HepG2 (cell line): ENCODE data around the gene SLC22A23. TPM values are rescaled to one million over a fixed set of nuclear protein-coding genes. Genes with fewer than 3 reads are reported as not detected.

Source experiments
- ATAC-seq: fragments of 200-7000 bp; cut with Tn5 transposase; 3 replicates; pipeline ENCODE4 v1.9.1; 2020; ENCODE audit warnings: mild to moderate bottlenecking, moderate library complexity
- BruUV-seq: library from RNA; stranded (reverse); fragments of 400-500 nt; replicated peaks from 2 replicates; lab custom pipeline; 2021; lab: Mats Ljungman, UMichigan
- CTCF ChIA-PET: fragments of 300-600 bp; formaldehyde crosslinking; extraction: SDS; loops from one replicate; lab custom pipeline; 2021; ENCODE audit warnings: low total read pairs, inconsistent platforms, low intra/inter-chr PET ratio; lab: Yijun Ruan, JAX
- POLR2A ChIA-PET: fragments of 350-600 bp; sonication (Branson Sonifier 250); formaldehyde crosslinking; loops from one replicate; lab custom pipeline; 2020; ENCODE audit warnings: antibody characterized with exemption, inconsistent platforms; lab: Yijun Ruan, JAX
- DNase-seq: peaks from one replicate; pipeline ENCODE4 v3.0.0-alpha.2; 2015; ENCODE audit warnings: low spot score
- FAIRE-seq: peaks from 3 replicates; lab custom pipeline; 2011; peaks lifted over from hg19 to GRCh38; lab: Jason Lieb, UNC
- H2AFZ ChIP-seq: one replicate; pipeline ENCODE4 v1.6.1; 2011; ENCODE audit warnings: low read length, inconsistent platforms
- H3K27ac ChIP-seq: fragments of 300-600 bp; 3 replicates; pipeline ENCODE4 v1.8.0; 2011; ENCODE audit warnings: mixed run types, mild to moderate bottlenecking, mixed read lengths, low read length, inconsistent platforms; ENCODE audit not compliant: insufficient read depth; ENCODE audit errors: extremely low read length
- H3K27me3 ChIP-seq, 2 experiments: fragments of 200-600 bp in 1 of 2; 2 replicates in 1 of 2; 3 replicates in 1 of 2; pipeline versions ENCODE4 v1.6.0 to v1.8.0; 2011; ENCODE audit warnings: low read length in 2 of 2, mild to moderate bottlenecking in 2 of 2, moderate library complexity in 2 of 2, inconsistent platforms in 1 of 2; ENCODE audit not compliant: insufficient read depth in 2 of 2, control insufficient read depth in 1 of 2
- H3K36me3 ChIP-seq, 2 experiments: fragments of 200-600 bp in 1 of 2; replicated peaks in 1 of 2; 2 replicates in 1 of 2; 3 replicates in 1 of 2; pipeline versions ENCODE4 v1.5.1 to v1.8.0; 2011; ENCODE audit warnings: low read length in 2 of 2, inconsistent platforms in 1 of 2; ENCODE audit not compliant: insufficient read depth in 2 of 2, control insufficient read depth in 1 of 2
- H3K4me1 ChIP-seq: 2 replicates; pipeline ENCODE4 v1.5.1; 2012; ENCODE audit warnings: low read length, inconsistent platforms; ENCODE audit not compliant: insufficient read depth
- H3K4me2 ChIP-seq: 2 replicates; pipeline ENCODE4 v1.6.0; 2011; ENCODE audit warnings: low read depth, low read length, inconsistent platforms
- H3K4me3 ChIP-seq, 3 experiments: fragments of 200-600 bp in 1 of 3; sonication (generic), shearing (Covaris generic) in 1 of 3; replicated peaks in 1 of 3; 2 replicates each; pipeline ENCODE4 v1.5.1; 2011 to 2016; ENCODE audit warnings: low read length in 3 of 3, inconsistent platforms in 2 of 3, low read depth in 2 of 3, mild to moderate bottlenecking in 2 of 3, control low read depth in 1 of 3, mixed read lengths in 1 of 3; ENCODE audit not compliant: insufficient read depth in 1 of 3
- H3K79me2 ChIP-seq: one replicate; pipeline ENCODE4 v1.6.1; 2011; ENCODE audit warnings: low read length, inconsistent platforms; ENCODE audit not compliant: insufficient read depth
- H3K9ac ChIP-seq: 2 replicates; pipeline ENCODE4 v1.6.0; 2011; ENCODE audit warnings: mild to moderate bottlenecking, low read depth, low read length, inconsistent platforms; ENCODE audit not compliant: insufficient read depth
- H3K9me3 ChIP-seq: 2 replicates; pipeline ENCODE4 v1.5.1; 2012; ENCODE audit warnings: mild to moderate bottlenecking, low read length
- H4K20me1 ChIP-seq: 2 replicates; pipeline ENCODE4 v1.6.0; 2011; ENCODE audit warnings: inconsistent platforms, mild to moderate bottlenecking, low read length, moderate library complexity; ENCODE audit not compliant: insufficient read depth
- ATF7 ChIP-seq, 2 experiments: fragments of 450-650 bp in 1 of 2; sonication (generic) in 1 of 2; formaldehyde crosslinking in 1 of 2; IDR thresholded peaks; 2 replicates each; pipeline versions ENCODE4 v1.4.0 to v1.6.1; 2016 to 2020; ENCODE audit warnings: antibody characterized with exemption in 1 of 2, mild to moderate bottlenecking in 1 of 2, missing genetic modification reagents in 1 of 2
- MAFF ChIP-seq: IDR thresholded peaks from 2 replicates; pipeline ENCODE4 v1.6.1; 2011; ENCODE audit warnings: low read depth, low read length, improper control_type of control experiment
- MAFK ChIP-seq, 2 experiments: IDR thresholded peaks in 1 of 2; conservative IDR thresholded peaks in 1 of 2; 2 replicates each; pipeline ENCODE4 v1.6.1; 2011; ENCODE audit warnings: improper control_type of control experiment in 2 of 2, low read length in 2 of 2
- NBN ChIP-seq: fragments of 450-650 bp; conservative IDR thresholded peaks from 2 replicates; pipeline ENCODE4 v1.6.1; 2017
- SOX5 ChIP-seq: IDR thresholded peaks from 2 replicates; pipeline ENCODE4 v1.6.1; 2016; ENCODE audit warnings: borderline replicate concordance
- TIGD3 ChIP-seq: sonication (generic); formaldehyde crosslinking; IDR thresholded peaks from 2 replicates; pipeline ENCODE4 v1.5.1; 2020; ENCODE audit warnings: mild to moderate bottlenecking, missing genetic modification reagents, borderline replicate concordance
- WGBS: methylation state at CpG from one replicate; pipeline ENCODE4 v1.1.6; 2017; ENCODE audit warnings: low lambda C conversion rate; 5-methylcytosine and 5-hydroxymethylcytosine counted together
- in situ Hi-C: cut with HindIII; loops from 2 replicates; pipeline ENCODE4 v1.10.0; 2017; ENCODE audit warnings: low pct_unique_long_range_greater_than_20kb; ENCODE audit not compliant: extremely low pct_ligation_motif_present
- intact Hi-C: fragments of 100-400 bp; cut with micrococcal nuclease; formaldehyde crosslinking; loops from one replicate; pipeline ENCODE4 v1.10.0; 2022; ENCODE audit not compliant: unreplicated experiment
- polyA plus RNA-seq, 8 experiments: library from polyadenylated mRNA; depleted of rRNA in 3 of 8; stranded (reverse) in 7 of 8; unstranded in 1 of 8; fragments of >200 nt; fragmentation: Illumina TruSeq in 4 of 8; extraction: Trizol in 4 of 8; gene quantifications; 2 replicates each; pipeline versions ENCODE4 v1.2.1 to v1.2.3, GENCODE V29; 2011 to 2016; ENCODE audit warnings: low read depth in 4 of 8, missing spikeins in 1 of 8, mixed read lengths in 1 of 8; ENCODE audit not compliant: insufficient read depth in 1 of 8
- total RNA-seq, 5 experiments: library from RNA; depleted of rRNA; stranded (reverse); fragments of >200 nt; fragmentation: Illumina TruSeq; extraction: Trizol; gene quantifications; 2 replicates each; pipeline ENCODE4 v1.2.3, GENCODE V29; 2016; ENCODE audit warnings: low read depth in 1 of 5

SLC22A23 gene
- total and polyA plus RNA-seq, 2 of the 13 experiments (the other 11 are each of a cell fraction or from before 2014, with no cell fraction given): 11.8 to 17.5 TPM

DNA sequence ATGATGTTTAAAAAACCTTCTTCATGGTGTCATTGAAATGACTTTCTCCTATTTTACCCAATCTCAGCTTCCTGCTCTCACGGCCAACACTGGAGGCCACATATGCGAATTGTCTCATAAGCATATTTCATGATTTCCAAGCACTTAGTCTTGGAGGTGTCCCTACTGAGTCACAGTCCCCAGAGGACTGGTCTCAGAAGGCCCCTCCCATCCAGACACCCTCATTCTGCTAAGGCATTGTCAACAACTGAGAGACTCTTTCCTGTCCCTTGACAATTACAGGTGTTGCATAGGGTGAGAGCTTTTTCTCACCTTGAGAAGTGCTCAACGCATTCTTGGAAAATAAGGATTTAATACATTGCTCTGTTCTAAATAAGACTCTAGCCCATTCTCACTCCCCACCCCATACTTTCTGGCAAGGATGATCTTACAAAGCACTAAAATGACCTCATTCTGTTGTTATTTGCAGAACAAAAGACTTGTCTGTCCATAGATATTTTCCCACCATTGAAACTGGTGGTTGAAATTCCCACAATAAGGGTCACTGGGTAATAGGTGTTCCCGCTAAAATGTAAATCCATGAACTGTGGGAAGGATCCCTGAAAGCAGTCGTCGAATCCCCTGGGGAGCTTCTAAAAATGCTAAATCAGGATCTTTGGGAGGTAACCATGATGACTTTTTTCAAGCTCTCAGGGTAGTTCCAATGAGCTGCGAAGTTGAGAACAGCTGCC lies 32.3 kb upstream of the SLC22A23 start:
- CTCF ChIA-PET: no interaction called here
- no peak overlapping the region for H3K4me3 ChIP-seq
- H3K4me2 ChIP-seq: no peak overlapping the region
- no TSS peak for BruUV-seq
- no peak overlapping the region for H2AFZ ChIP-seq
- peaks cover 5% of the 10 kb centered on the region; the same call in 1 of the 2 replicates for H3K4me1 ChIP-seq
- H3K79me2 ChIP-seq: no peaks in the 10 kb centered on the region
- H3K27me3 ChIP-seq: peaks cover 3 to 68% of the 10 kb centered on the region in 2 experiments; a peak in 4 of 5 replicates
- 0 out of 2 replicates have a peak, but pooled peaks have one; percentile 18 for TF ChIP-seq ATF7 (IDR thresholded peaks at IDR 0.05)
- TF ChIP-seq ATF7 (CRISPR knock-in tag; IDR thresholded peaks at IDR 0.05): no peak
- no peak for TF ChIP-seq NBN
- peak; percentile 22; the same call in 1 of the 2 replicates for TF ChIP-seq SOX5 (CRISPR knock-in tag)
- TF ChIP-seq TIGD3 (CRISPR knock-in tag): no peak
- 0 out of 2 replicates have a peak, but pooled peaks have one; percentile 10 for TF ChIP-seq MAFF
- TF ChIP-seq MAFK (conservative IDR thresholded peaks at IDR 0.05 in 1 of 2, IDR thresholded peaks at IDR 0.05 in 1 of 2; ENCODE audit: low read length in 2 of 2): peak; percentile 25 to 40; a peak in 2 of 4 replicates
- TF ChIP-seq, all 625 proteins: peak for 4
- intact Hi-C loops: no loop called here
- Histone ChIP-seq H3K27ac (no peak overlapping the region), H3K9me3 (no peaks in the 10 kb centered on the region), H4K20me1 (no peaks in the 10 kb centered on the region), H3K9ac (no peak overlapping the region), H3K36me3 (no peaks in the 10 kb centered on the region)
- no peak for DNase-seq
- ATAC-seq: no peak
- 69% methylated on average over 7 of the region's 7 CpGs for WGBS
- in situ Hi-C loops: no loop called here
- POLR2A ChIA-PET: no interaction called here
- no peak for FAIRE-seq
